DMS 273 (cell line): ENCODE measurements around the gene PHF21A.

Experiments
- DNase-seq: peaks from one replicate; lab custom pipeline; 2025; ENCODE audit not compliant: unreplicated experiment; lab: John Stamatoyannopoulos, UW

PHF21A gene

GRCh38 chr11:45988921-45989320 lies 132.3 kb downstream of the PHF21A start:
- no peak for DNase-seq

GRCh38 chr11:45985212-45985611 lies 136.0 kb downstream of the PHF21A start:
- no peak for DNase-seq

- DNase-seq = peak; percentile 59
Observed at GRCh38 chr11:45984192-45984591, 137.1 kb downstream of the PHF21A start.

DNA sequence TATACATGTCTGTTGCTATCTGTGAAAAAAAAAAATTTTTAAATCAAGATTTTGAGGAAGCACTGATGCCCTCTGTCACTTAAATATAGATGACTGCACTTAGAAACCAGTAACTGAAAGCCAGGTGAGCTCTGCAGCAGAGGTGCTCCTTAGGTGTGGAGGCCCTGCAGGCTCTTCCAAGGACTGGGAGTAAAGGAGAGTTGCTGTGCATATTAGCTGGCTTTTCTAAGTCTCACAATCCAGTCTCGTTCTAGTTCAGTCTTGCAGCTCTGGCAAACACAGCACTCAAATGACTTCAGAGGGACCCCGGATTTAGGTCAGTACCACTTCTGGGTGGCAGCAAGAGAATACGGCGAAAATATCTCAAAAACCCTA lies 137.8 kb downstream of the PHF21A start:
- peak; percentile 19 for DNase-seq

DNA sequence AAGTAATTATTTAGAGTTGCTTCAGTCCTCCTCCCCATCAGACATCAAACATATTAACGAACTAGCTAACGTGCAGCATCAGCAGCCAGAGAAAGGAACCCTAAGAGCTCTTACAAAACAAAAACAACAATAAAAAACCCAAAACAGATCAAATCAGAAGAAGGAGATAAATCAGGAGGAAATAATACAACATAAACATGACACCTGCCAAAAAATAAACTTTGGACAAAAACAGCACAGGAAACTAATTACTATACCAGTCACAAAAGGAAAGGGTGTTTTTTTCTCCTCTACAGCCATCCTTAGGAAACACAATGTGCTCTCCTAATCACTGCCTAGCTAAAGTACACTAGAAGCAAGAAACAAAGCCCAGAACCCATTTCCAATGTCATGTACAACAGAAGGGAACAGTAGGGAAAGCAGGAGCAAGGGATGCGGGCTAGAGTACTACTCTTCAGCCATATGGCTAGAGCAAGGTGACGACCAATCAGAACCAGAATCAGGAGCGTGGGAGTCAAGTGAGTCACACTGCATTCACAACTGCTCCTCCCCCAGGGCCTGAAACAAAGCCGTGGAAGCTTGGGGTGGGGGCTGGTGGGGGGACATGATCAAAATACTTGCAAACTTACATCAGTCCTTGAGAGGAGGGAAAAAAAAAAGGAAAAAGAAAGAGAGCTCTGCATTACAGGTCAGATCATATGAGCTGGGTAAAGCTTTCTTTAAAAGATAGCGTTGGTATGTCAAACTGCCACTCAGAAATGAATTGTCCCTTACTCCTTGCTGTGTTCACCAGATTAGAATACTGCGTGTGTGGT lies 138.4 kb downstream of the PHF21A start:
- DNase-seq = peak; percentile 91

GRCh38 chr11:45981826-45982225 lies 139.4 kb downstream of the PHF21A start:
- peak; percentile 36 for DNase-seq

DNA sequence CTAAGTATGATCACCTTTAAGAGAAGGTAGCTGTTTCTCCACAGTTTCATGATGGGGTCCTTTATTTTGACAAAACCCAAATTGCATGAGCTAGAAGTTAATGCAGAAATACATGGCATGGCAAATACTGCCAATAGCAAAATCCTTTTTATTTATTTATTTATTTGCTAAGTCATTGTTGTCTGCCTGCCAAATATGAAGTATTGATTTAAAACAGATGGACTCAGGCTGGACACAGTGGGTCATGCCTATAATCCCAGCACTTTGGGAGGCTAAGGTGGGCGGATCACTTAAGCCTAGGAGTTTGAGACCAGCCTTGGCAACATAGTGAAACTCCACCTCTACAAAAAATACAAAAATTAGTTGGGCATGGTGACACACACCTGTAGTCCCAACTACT lies 146.4 kb downstream of the PHF21A start:
- DNase-seq = no peak

DNA sequence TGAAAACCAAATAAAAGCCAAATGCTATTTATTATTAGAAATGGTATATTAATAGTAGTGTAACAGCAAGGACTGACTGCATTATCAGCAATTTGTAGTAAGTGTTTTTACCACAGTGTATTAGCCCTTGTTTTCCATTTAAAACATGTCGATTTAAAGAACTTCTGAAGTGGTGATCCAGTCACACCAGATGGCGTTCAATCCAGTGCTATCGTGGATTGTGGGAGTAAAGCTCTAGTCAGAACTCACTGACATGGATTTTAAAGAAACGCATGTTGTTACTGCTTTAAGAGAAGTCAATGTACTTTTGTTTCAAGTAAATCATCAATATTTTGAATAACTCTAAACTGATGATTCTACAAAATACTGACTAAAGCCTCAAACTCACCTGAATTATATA lies 147.7 kb downstream of the PHF21A start:
- no peak for DNase-seq

DNA sequence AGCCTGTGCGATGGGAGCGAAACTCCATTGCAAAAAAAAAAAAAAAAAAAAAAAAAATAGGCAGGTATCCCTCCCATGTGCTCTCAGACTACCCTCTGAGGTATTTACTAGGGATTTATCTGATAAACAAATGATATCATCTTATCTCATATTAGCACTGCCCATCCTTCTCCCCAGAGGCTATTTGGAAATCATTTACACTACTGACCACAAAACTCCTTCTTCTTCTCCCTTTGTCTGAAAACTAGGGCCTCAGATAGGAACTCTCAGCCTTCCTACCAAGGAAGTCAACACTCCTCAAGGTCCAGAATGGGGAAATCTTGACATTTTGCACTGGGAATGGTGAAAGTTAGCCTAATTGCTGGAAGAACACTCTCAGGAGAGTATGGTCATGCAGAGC lies 152.4 kb downstream of the PHF21A start:
- no peak for DNase-seq

GRCh38 chr11:45967506-45967905 lies 153.7 kb downstream of the PHF21A start:
- no peak for DNase-seq

DNA sequence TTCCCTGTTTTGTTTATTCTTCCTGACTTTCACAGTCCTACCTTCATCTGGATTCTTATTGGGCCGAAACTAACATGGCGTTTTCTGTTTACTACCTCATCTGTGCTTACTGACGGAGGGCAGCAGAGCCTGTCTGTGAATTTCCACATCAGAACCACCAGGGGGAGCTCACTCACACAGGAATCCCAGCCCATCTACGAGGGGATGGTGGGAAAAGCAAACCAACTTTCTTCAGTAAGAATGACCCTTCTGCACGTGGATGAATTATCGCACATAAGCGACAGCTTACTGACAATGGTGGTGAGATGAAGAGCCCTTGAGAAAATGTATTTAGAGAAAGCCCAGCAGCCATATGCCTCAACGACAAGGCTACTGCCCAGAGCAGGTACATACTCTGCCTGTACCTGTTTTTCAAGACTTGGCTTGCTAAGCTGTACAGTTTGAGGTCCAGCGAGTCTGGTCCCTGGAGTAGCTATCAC lies 156.3 kb downstream of the PHF21A start:
- peak; percentile 82 for DNase-seq

DNA sequence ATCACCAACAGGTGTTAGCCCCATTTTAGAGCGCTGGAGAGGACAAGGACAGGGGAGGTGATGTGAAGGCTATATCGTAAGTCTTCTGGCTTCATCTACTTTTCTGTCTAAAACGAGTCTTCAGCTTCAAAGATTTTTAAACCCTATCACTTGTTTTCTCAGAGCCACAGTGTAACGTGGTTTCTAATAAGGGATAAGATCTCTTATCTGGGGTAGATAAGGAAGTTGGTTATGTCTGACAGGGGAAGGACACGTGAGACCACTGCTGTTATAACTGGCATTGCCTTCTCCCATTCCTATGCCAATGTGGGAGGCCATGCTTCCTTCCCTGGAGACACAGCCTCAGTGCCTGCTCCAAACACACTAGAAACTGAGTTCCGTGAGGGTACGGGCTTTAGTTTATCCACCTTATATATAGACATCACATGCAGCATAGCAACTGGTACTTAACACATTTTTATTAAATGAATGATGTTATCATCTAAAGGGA lies 159.5 kb downstream of the PHF21A start:
- DNase-seq = no peak

DNA sequence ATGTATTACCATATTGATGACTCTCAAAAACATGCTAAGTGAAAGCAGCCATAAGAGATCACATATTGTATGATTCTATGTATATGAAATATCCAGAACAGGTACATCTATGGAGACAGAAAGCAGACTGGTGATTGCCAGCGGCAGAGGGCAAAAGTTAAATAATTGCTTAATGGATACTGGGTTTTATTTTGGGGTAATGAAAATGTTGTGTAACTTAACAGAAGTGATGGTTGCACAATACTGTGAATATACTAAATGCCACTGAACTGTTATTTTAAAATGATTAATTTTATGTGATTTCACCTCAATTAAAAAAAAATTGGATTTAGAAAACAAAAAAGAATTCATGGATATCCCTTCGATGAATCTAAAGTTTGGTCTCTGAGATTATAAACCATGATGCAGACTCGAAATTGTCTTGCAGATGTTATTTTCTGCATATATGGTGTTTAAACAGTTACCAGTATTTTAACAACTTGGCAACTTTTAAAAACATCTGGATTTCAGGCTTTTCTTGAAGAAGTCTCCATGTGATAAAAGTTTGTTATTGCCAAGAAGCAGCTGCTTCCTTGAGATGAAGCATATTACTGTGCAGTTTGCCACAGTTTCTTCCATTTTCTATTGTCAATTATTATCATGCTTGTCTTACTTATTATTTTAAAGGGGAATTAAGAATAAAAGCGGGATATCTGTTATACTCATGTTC lies 160.7 kb downstream of the PHF21A start:
- DNase-seq = no peak

- no peak for DNase-seq
Observed at GRCh38 chr11:45959851-45960250, 161.4 kb downstream of the PHF21A start.

DNA sequence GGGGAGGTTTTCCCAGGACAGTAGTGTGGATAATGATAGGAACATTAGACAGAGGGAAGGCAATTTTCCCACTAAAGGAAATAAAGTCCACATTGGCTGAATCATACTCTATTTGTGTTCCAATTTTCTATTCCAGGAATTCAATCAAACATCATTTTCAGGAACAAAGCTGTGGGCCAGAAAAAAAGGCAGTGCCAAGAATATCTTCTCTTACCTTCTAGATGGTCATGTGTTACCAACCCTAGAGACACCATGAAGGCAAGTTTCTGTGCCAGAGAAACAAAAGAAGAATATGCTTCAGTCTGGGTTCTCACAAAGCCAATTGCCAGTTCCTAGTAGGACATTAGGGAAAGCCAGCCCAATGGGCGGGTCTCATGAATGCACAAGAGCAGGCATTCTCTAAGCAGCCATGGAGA lies 171.3 kb downstream of the PHF21A start:
- DNase-seq = no peak

GRCh38 chr11:45948356-45948755 lies 172.9 kb downstream of the PHF21A start:
- DNase-seq = no peak

DNA sequence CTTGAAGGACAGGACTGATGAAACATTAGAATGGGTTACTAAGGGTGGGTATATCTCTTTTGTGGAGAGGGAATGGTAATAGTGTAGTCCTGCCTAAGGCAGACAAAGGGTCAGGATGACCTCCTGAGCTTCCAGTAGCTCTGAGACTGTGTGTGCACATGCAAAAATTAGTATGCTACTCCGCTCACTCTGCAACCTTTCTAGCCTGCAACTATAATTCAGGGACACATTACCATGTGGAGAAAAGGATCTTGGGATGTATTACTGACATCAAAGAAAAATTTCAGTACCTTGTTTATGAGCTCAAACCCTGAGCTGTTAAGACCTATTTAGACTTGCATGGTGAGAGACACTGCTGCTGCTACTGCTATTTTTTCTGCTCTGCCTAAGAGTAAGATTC lies 173.4 kb downstream of the PHF21A start:
- DNase-seq = no peak

DNA sequence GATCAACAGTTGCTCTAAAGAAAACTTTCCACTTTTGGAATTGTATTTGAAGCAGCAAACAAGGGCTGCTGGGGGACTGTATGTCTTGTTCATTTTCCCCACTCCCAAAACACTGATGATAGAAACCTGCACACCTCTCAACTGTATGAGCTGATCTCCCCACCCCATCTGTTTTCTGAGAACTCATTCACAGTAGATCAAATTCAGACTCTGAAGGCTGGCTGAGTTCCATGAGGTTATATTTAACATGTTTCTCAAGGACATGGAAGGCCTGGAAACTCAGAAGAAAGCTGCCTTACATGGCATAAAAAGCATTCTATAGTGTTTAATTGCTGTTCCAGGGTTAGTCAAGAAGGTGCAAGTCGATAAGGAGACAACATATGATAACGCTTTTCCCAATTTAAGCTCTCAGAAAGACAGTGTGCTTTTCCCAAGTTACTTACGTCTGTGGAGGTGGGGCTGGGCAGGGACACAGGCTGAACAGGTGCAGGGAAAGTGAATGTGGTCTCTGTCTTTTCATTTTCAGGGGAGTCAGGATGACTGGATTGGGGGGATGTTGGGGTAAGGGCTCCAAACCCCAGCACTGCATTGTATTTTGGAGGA lies 175.8 kb downstream of the PHF21A start:
- DNase-seq = no peak

- no peak for DNase-seq
Observed at GRCh38 chr11:45942381-45942780, 178.9 kb downstream of the PHF21A start.

DNA sequence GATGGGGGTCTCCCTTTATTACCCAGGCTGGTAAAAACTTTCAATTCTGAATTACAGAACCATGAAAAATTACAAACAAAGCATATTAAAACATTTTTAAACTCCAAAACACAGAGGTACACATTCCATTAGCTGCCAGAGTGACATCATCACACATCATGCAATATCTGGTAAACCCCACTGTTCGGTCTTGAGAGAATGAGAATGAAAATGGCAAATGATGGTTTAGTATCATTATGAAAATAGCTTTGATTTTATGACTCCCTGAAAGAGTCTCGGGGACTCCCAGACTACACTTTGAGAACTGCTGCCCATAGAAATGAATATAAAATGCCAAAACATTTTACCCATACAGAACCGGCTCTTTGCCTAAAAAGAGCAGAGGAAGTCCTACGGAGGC lies 180.0 kb downstream of the PHF21A start:
- no peak for DNase-seq

DNA sequence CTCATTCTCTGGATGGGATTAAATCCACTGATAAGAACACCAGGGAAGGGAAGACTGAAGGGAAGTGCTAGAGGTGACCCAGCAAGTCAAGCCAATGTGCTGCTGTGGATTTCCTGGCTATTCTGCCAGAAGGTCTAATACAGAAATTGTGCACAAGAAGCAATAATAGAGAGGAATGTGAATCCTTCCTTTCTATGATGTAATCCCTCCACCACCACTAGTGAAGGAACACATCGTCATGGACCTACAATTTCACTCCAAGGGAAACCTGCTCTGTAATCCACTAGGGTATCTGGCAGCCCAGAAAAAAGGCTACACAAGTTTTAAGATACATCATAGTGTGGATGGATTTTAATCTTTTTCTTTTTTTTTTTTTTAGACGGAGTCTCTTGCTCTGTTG lies 181.4 kb downstream of the PHF21A start:
- no peak for DNase-seq

DNA sequence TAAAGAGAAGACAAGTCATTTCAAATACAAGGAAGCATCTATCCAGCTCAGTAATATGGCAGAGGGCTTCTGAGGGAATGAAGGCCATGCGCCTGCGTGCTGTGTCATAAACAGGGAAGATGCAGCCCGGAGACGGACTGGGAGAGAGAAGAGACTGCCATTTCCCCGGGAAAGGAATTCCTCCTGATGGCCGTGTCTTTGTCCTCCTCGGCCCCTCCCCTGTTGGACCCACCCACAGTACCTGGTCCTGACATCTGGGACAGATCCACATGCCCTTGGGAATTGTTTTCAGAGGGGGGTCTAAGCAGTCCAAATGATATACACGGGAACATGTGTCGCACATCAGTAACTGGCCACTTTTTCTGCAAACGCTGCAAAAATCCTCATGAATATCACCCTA lies 183.3 kb downstream of the PHF21A start:
- DNase-seq = no peak
